GM12872 (cell line): Measurements from ENCODE around the gene KRTAP10-1.

Experiments
- CTCF ChIP-seq: IDR thresholded peaks from 3 replicates; pipeline ENCODE4 v1.5.1; 2011; ENCODE audit warnings: low read depth, mild to moderate bottlenecking, low read length, moderate library complexity; ENCODE audit not compliant: insufficient read depth

The KRTAP10-1 gene

GRCh38 chr21:44502171-44502958 lies 37.6 kb downstream of the KRTAP10-1 start:
- no peak for TF ChIP-seq CTCF

GRCh38 chr21:44500111-44500510 lies 39.9 kb downstream of the KRTAP10-1 start:
- TF ChIP-seq CTCF = no peak

GRCh38 chr21:44499631-44500030 lies 40.4 kb downstream of the KRTAP10-1 start:
- TF ChIP-seq CTCF = no peak

GRCh38 chr21:44499211-44499560 lies 40.8 kb downstream of the KRTAP10-1 start:
- TF ChIP-seq CTCF = no peak

- TF ChIP-seq CTCF = no peak
These were observed 41.5 kb downstream of the KRTAP10-1 start for GRCh38 chr21:44498280-44499210.

GRCh38 chr21:44497703-44498126 lies 42.3 kb downstream of the KRTAP10-1 start:
- TF ChIP-seq CTCF = no peak
